HTR-8/SVneo (cell line): Measurements from ENCODE around the gene LYZ.

Source experiments
- DNase-seq: peaks from one replicate; pipeline ENCODE4 v3.0.0; 2011; ENCODE audit warnings: low spot score, mixed read lengths; ENCODE audit not compliant: insufficient read length
- FAIRE-seq: peaks from 2 replicates; lab custom pipeline; 2011; peaks lifted over from hg19 to GRCh38; lab: Jason Lieb, UNC

Gene LYZ

GRCh38 chr12:69338120-69338859 lies 9.9 kb upstream of the LYZ start:
- FAIRE-seq, result no peak

GRCh38 chr12:69338936-69339335 lies 9.2 kb upstream of the LYZ start:
- no peak for FAIRE-seq
- no peak for DNase-seq

More at GRCh38 chr12:69338120-69338859, 9.9 kb upstream of the LYZ start:
- DNase-seq, result no peak

GRCh38 chr12:69339999-69340398 lies 8.2 kb upstream of the LYZ start:
- DNase-seq (no peak), FAIRE-seq (no peak)

- no peak for FAIRE-seq
- no peak for DNase-seq
Measured at GRCh38 chr12:69341328-69341727, 6.9 kb upstream of the LYZ start.

GRCh38 chr12:69342421-69342820 lies 5.8 kb upstream of the LYZ start:
- no peak for FAIRE-seq
- no peak for DNase-seq

- DNase-seq (no peak), FAIRE-seq (no peak)
Measured at GRCh38 chr12:69343357-69343756, 4.8 kb upstream of the LYZ start.

- DNase-seq (no peak), FAIRE-seq (no peak)
Measured at GRCh38 chr12:69343885-69344612, 4.1 kb upstream of the LYZ start.

GRCh38 chr12:69345077-69345476 lies 3.1 kb upstream of the LYZ start:
- FAIRE-seq (no peak), DNase-seq (no peak)

- FAIRE-seq, result no peak
- DNase-seq, result no peak
Measured at GRCh38 chr12:69345742-69346141, 2.4 kb upstream of the LYZ start.

- no peak for FAIRE-seq
- no peak for DNase-seq
Measured at GRCh38 chr12:69350002-69350626, 1.9 kb downstream of the LYZ start.

- no peak for FAIRE-seq
- no peak for DNase-seq
Measured at GRCh38 chr12:69350777-69351176, 2.6 kb downstream of the LYZ start.

GRCh38 chr12:69351462-69352236 lies 3.5 kb downstream of the LYZ start:
- DNase-seq (no peak), FAIRE-seq (no peak)

GRCh38 chr12:69352904-69353303 lies 4.7 kb downstream of the LYZ start:
- no peak for DNase-seq
- FAIRE-seq, result no peak

GRCh38 chr12:69354172-69354555 lies 6.0 kb downstream of the LYZ start:
- no peak for DNase-seq

GRCh38 chr12:69354556-69355187 lies 6.5 kb downstream of the LYZ start:
- no peak for DNase-seq
- no peak for FAIRE-seq

More at GRCh38 chr12:69354172-69354555, 6.0 kb downstream of the LYZ start:
- FAIRE-seq, result no peak

- DNase-seq (no peak), FAIRE-seq (no peak)
Measured at GRCh38 chr12:69355363-69356028, 7.3 kb downstream of the LYZ start.

GRCh38 chr12:69359531-69360347 lies 11.6 kb downstream of the LYZ start, which contains the start of gene YEATS4:
Gene YEATS4 (plus strand): TSS chr12:69359743. CDS start chr12:69359973, 230 bp downstream.
- DNase-seq, result peak; percentile 96
- peak; percentile 72 for FAIRE-seq

GRCh38 chr12:69360348-69360672 lies 12.1 kb downstream of the LYZ start:
- FAIRE-seq (no peak), DNase-seq (no peak)

- DNase-seq (no peak), FAIRE-seq (no peak)
Measured at GRCh38 chr12:69366796-69367195, 18.6 kb downstream of the LYZ start.
